GM12878 (cell line): ENCODE results near the gene MIEF1.

Experiments
- EZH2 ChIP-seq: IDR thresholded peaks from 2 replicates; pipeline ENCODE4 v1.6.1; 2012; ENCODE audit warnings: low read depth, mild to moderate bottlenecking, control low read depth, inconsistent platforms, low read length, borderline replicate concordance; ENCODE audit not compliant: control insufficient read depth
- NFYB ChIP-seq: IDR thresholded peaks from 2 replicates; pipeline ENCODE4 v1.6.1; 2011; ENCODE audit warnings: low read depth, mild to moderate bottlenecking, low read length, improper control_type of control experiment, moderate library complexity; ENCODE audit not compliant: insufficient read depth
- POLR2AphosphoS5 ChIP-seq: IDR thresholded peaks from 2 replicates; pipeline ENCODE4 v1.6.1; 2011; ENCODE audit warnings: mild to moderate bottlenecking, low read length, inconsistent platforms
- RBBP5 ChIP-seq: fragments of 200-600 bp; sonication (generic); conservative IDR thresholded peaks from 2 replicates; pipeline ENCODE4 v1.6.1; 2016
- REST ChIP-seq: IDR thresholded peaks from 2 replicates; pipeline ENCODE4 v1.6.1; 2012; ENCODE audit warnings: mild to moderate bottlenecking, low read depth, low read length
- TF ChIP-seq, protein P1 (sequence below): fragments of 150-350 bp; IDR thresholded peaks from 2 replicates; pipeline ENCODE4 v1.6.1; 2016; ENCODE audit warnings: low read depth, low read length

DNA sequence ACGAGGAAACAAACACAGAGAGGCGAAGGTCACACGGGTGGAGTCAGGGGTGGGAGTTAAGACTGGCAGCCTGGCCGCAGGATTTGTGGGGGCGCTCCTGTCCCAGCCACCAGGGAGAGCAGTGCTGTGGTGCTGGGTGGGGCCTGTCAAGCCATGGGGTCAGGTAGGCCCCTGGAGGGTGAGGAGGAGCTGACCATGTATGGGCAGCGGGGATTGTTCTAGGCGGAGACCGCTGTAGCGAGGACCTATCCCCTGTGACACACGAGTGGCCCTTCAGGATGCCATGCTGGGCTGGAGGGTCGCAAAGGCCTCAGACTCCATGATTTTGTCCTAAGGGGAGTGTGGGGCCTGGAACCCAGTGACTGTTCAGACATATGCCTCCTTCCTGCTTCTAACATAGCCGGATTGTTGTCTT lies 32.0 kb downstream of the MIEF1 start:
- TF ChIP-seq POLR2AphosphoS5 = no peak
- no peak for TF ChIP-seq REST
- TF ChIP-seq NFYB = no peak
- TF ChIP-seq EZH2 = no peak
- TF ChIP-seq, protein P1, sequence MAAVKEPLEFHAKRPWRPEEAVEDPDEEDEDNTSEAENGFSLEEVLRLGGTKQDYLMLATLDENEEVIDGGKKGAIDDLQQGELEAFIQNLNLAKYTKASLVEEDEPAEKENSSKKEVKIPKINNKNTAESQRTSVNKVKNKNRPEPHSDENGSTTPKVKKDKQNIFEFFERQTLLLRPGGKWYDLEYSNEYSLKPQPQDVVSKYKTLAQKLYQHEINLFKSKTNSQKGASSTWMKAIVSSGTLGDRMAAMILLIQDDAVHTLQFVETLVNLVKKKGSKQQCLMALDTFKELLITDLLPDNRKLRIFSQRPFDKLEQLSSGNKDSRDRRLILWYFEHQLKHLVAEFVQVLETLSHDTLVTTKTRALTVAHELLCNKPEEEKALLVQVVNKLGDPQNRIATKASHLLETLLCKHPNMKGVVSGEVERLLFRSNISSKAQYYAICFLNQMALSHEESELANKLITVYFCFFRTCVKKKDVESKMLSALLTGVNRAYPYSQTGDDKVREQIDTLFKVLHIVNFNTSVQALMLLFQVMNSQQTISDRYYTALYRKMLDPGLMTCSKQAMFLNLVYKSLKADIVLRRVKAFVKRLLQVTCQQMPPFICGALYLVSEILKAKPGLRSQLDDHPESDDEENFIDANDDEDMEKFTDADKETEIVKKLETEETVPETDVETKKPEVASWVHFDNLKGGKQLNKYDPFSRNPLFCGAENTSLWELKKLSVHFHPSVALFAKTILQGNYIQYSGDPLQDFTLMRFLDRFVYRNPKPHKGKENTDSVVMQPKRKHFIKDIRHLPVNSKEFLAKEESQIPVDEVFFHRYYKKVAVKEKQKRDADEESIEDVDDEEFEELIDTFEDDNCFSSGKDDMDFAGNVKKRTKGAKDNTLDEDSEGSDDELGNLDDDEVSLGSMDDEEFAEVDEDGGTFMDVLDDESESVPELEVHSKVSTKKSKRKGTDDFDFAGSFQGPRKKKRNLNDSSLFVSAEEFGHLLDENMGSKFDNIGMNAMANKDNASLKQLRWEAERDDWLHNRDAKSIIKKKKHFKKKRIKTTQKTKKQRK = no peak
- TF ChIP-seq RBBP5 = no peak
